ENCODE data around the gene SLC17A4.

DNA sequence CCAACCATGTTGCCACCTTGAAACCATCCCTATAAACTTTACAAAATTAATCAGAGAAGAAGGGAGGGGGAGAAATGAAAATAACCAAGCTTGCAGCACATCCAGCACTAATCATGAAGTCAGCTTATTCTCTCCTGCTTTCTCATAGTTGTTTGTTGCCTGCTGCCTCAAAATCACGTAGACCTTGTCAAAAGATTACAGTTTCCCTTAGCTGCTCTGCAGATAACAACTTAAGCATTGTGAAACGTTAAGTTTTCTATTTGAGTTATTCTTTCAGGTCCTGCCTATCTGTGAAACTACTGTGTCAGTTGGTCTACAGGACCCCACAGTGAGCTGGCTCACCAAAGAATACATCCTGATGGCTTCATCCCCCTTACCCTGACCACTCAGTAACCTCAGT lies 32.9 kb downstream of the SLC17A4 start:
- TF ChIP-seq POLR2A (IDR thresholded peaks at IDR 0.05) (no peak), EP300 (IDR thresholded peaks at IDR 0.05) (no peak)
- TF ChIP-seq, protein P1, sequence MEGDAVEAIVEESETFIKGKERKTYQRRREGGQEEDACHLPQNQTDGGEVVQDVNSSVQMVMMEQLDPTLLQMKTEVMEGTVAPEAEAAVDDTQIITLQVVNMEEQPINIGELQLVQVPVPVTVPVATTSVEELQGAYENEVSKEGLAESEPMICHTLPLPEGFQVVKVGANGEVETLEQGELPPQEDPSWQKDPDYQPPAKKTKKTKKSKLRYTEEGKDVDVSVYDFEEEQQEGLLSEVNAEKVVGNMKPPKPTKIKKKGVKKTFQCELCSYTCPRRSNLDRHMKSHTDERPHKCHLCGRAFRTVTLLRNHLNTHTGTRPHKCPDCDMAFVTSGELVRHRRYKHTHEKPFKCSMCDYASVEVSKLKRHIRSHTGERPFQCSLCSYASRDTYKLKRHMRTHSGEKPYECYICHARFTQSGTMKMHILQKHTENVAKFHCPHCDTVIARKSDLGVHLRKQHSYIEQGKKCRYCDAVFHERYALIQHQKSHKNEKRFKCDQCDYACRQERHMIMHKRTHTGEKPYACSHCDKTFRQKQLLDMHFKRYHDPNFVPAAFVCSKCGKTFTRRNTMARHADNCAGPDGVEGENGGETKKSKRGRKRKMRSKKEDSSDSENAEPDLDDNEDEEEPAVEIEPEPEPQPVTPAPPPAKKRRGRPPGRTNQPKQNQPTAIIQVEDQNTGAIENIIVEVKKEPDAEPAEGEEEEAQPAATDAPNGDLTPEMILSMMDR (IDR thresholded peaks at IDR 0.05) = no peak

All from tibial nerve (tissue), 4 donors.